ENCODE results near the gene SHISAL2A.

DNA sequence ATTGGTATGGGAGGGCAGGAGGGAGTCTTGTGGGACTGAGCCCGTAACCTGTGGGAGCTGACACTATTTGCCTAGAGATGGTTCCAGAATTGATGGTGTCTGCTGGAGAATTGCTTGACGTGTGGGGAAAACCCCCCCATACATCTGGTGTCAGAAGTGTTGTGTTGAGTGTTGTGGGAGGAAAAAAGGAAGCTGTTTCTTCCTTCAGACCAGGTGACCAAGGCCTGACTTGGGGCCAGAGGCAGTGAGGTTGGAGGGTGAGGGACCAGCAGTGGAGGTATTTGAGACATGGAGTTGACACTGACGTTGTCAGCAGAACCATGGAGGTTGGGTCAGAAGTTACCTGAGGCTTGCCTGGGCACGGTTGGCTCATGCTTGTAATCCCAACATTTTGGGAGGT lies 8.3 kb downstream of the SHISAL2A start:
- TF ChIP-seq CTCF (IDR thresholded peaks at IDR 0.05; ENCODE audit: borderline replicate concordance, extremely low read depth, low read length, poor library complexity, severe bottlenecking) = no peak
- no peak for TF ChIP-seq EZH2 (IDR thresholded peaks at IDR 0.05; ENCODE audit: borderline replicate concordance, low read depth, low read length, severe bottlenecking)
